Measurements from ENCODE around the gene RUNDC3A.

The RUNDC3A gene

DNA sequence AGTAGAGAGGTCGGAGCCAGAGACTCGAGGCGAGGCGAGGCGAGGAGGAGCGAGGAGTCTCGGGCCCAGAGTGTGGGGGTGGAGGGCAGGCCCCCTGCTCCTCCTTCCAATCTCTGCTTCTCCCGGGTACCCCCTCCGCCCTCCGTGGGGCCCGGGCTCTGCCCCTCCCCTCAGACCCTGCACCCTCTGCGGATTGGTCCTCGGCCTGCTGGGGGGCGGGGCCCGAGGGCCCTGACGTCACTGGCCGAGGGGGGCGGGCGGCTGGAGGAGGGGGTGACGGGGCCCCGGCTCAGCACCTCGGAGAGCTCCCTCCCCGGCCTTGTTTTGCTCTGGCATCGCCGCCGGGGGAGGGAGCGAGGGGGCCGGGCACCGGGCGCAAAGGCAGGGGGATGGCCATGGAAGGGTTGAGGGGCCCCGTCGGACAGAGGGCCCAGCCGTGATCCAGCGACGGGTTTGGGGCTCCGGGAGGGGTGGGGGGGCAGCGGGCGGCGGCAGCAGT lies at the start of gene RUNDC3A:
TSS of gene RUNDC3A (plus strand) at position 282 of the 499 bp plus-strand sequence. CDS start 232 bp downstream, outside the sequence.
- DNase-seq: peak; percentile 92

DNA sequence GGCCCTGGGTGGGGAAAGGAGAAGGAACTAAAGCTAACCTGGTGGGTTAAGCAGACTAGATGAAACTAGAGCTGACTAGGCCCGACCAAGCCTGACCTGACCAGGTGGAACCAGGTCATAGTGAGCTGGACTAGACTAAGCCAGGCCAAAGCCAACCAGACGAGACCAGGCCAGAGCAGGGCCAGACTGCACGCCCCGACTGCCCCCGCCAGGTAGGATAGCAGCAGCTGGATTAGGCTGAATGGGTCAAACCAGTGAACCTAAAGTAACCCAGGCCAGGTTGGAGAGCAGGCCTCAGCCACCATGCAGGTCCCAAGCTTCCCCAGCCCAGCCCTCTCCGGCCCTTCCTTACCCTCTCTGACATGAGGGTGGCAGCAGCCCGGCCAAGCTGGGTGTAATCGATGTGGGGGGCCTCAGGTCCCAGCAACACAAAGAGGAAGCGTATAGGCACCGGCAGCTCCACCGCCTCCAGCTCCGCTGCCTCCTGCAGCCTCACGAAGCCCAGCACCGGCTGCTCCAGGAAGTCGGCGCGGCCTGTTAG lies 49.5 kb upstream of the RUNDC3A start:
- DNase-seq: no peak

DNA sequence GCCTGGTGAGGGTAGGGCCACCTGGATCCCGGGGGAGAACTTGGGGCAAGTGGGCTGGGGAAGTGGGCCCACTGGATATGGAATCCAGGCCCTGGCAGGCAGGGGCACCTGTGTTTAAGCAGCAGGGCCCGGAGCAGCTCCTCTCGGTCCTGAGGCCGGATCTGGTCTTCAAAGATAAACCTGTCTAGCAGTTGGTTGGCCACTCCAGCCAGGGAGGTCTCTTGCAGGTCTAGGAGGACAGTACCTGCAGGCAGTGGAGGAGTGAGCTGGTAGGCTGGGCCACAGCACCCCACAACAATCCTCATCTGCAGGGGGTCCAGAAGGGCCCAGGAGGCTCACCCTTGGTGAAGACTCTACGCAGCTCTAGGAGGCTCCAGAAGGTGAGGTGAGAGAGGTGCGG lies 48.1 kb upstream of the RUNDC3A start:
- DNase-seq: no peak

DNA sequence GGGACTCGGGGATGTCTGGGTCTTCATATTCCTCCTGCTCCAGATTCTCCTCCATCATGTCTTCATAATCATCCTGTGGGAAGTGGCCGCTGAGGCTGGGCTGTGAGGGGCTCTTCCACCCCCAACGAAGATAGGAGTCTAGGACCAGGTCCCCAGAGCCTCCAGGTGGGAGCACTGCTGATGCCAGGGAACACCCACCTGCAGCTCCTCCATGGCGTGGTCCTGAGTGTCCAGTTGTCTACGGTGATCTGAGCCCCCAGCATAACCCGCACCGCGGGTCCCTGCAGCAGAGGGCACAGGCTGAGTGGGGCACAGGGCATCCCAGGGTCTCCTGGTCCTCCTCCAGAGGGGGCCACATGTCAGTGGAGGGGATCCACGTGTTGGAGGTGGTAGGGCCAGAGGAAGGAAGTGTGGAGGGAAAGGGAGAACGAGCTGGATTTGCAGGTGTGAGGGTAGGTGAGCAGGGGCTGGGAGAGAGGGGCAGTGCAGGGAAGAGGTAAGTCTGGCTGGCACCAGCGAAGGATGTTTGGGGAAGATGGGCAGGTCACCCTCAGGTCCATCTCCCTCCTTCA lies 45.7 kb upstream of the RUNDC3A start:
- DNase-seq: no peak

DNA sequence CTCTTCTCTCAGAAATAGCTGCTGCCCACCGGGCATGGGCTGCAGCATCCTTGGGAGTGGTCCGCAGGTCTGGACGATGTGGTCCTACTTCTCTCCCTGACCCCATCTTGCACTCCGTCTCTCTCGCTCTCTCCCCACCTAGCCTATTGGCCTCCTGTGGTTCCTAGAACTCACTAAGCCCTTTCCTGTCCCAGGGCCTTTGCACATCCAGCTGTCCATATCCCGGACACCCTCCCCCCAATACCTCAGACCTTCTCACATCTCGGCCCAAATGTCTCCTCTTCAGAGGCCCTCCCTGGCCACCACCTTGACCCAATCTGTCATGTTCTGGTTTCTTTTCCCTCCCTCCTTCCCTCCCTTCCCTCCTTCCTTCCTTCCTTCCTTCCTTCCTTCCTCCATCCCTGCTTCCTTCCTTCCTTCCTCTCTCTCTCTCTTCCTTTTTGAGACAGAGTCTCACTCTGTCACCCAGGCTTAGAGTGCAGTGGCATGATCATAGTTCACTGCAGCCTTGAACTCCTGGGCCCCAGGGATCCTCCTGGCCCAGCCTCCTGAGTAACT lies 45.0 kb upstream of the RUNDC3A start:
- DNase-seq: no peak

DNA sequence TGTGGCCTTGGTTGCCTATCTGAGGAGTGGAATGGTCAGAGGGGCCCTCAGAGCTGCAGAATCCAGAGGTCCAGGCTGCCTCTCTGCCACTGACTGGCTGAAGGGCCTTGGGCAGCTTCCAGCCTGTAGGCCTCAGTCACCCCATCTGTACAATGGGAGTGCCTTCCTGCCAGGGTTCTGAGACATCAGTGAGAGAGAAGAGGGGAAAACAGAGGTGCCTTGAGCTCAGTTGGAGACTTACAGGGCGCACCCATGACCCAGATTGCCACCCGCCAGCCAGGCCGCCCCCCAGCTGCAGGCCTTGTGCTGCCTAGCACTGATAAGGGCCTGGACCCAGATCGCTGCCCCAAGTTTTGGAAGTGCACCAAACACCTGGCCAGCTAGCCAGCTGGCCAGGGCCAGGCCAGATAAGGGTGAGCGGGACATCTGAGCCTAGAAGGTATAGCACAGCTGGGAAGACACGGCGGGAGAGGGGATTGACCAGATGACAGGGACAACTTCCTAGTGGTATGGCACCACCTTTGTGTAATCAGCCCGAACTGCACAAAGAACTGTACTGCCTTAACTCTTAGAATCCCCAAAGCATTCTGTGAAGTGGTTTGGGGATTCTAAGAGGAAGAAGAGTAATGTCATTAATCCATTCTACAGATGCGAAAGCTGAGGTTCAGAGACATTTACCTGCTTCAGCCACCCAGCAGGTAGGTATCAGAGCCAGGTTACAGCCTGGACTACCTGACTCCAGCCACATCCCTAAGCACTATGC lies 41.8 kb upstream of the RUNDC3A start:
- no peak for DNase-seq

DNA sequence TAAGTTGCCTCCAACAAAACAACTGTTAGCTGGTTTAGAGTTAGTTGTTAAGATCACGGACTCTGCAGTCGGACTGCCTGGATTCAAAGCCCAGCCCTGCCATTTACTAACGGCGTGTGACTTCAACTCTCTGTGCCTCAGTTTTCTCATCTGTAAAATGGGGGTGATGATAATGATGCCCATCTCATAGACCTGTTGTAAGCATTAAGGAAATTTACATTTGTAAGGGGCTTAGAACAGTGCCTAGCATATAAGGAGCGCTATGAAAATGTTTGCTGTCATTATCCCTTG lies 41.3 kb upstream of the RUNDC3A start:
- DNase-seq: no peak

DNA sequence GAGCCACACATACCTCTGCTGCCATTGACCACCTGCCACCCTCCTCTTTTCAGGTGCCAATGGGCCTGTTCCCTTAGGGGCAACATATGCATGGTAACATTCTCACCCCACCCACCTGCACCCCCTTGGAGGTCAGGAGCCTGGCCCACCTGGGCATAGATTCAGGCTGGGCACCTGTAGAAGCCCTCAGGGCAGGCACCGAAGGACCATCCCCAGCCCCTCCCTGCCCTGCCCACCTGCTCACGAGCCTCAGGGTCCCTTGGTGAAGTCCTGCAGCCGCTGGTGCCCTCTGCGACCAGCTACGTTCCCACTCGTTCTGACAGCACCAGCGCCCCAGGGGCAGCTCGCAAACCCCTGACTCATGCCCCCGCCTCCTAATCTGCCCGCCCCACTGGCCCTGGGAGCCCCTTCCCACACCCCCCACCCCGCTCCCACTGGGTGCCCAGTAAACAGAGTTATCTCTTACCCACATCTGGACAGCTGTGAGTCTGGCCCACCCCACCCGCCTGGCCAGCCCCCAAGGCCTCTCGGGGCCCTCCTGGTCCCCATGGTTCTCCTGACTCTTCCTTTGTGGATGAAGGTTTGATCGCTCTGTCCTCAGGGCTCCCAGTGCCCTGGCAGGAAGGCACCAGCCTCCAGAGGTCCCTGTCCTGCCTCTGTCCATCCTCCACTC lies 40.4 kb upstream of the RUNDC3A start, which contains the start of gene SLC4A1:
TSS of gene SLC4A1 (minus strand) at position 318 of the 673 bp plus-strand sequence. CDS start 5,269 bp downstream, outside the sequence.
- no peak for DNase-seq

DNA sequence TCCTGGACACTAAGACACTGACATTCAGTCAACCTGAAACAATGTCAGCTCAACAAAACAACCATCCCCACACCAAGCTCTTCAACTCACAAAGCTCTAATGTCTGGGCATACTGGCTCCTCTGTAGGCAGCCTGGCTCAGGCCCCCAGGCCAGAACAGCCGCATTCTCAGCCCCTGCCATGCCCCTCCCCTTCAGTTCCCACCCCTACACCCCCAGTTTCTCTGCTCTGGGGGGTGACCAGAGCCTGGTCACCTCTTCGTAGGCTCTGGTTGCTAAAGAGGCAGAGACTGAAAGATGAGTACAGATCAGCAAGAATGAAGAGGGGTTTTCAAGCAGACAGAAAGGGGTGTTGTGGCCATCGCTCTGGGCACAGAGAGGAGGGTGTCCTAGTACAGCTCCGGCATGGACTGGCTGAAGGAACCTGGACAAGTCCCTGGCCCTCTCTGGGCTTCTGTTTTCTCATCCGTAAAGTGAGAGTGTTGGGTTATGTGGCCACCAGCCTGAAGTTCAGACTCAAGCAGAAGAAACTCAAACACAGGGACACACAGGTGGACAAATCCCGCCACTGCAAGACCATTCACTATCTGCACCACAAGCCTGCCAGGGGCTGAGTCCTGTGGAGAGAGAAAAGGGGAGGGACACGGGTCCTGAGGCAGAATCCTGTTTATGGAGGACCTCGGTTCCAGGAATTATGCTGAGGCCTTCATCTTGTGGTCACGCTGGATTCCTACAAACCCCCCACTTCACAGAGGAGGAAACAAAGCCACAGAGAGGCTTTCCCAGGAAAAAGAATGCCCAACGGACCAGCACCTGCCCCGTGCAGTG lies 39.5 kb upstream of the RUNDC3A start:
- DNase-seq: no peak

DNA sequence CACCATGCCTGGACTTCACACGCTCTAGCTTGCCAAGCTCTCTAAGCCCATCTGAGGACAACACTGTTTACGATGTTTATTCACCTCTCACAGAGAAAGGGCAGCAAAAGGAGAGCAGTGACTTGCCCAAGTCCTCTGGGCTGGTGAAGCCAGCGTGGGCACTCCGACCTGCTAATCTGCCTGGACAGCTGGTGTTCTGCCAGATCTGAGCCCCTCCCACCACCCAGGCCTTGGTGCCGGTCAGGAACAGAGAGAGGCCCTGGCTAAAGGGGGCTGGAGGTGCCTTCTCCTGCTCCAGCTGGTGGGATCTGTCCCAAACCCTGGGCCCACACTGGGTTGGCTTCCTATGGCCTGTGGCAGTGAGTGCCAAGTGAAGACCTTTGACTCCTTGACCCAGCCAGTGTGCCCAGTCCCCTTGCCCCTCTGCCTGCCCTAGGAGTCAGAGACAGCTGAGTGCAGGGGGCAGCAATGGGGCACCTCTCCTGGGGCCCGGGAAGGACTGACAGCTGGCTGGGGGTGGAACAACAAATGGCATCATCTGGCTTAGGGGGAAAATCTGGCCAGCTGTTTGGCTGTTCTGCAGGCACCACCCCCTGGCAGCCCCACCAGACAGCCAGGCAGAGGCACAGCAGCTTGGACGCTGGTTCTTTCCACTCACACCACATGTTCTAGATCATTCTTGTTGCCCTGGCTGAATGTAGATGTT lies 38.7 kb upstream of the RUNDC3A start:
- DNase-seq: no peak

DNA sequence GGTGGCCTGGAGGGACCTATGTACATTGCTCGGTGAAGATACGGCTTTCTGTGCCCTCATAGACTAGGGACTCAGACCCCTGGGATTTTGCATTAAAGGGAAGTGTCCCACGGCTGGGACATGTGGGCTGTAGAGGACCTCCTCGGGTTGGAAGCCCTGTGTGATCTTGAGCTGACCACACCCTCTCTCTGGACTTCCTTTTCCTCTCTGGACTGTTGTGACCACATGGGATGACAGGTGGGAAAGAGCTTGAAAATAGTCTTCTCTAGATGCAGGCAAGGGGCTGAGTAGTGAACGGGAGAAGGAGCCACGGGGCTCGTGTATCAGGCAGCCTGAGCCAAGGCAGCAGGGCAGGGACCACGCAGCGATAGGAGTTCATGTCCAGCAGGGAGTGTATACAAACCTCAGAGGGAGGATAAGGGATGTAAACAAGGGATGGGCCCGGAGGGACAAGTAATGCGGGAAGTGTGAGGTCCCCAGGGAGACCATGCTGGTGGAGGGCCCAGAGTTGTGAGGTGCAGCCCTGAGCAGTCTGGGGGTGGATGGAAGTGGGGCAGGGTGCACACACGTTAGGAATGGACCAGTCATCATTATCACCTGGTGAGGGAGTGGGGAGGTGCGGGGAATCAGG lies 36.0 kb upstream of the RUNDC3A start:
- DNase-seq: no peak

DNA sequence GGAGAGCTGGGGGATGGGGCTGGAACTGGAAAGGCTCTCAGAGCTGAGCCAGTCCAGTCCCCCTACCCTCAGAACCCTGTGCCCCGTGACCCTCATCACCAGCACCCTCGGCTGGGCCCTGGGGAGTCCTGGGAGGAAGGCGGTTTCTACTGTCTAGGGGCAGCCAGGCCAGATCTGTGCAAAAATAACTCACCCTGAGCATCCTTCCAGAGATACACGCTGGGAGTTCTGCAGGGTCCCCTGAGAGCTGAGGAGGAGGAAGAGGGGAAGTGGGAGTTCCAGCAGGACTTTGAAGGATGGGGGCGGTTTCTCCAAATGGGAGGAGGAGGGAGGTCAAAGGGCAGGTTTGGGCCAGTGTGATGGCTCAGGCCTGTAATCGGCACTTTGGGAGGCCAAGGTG lies 35.4 kb upstream of the RUNDC3A start:
- no peak for DNase-seq

DNA sequence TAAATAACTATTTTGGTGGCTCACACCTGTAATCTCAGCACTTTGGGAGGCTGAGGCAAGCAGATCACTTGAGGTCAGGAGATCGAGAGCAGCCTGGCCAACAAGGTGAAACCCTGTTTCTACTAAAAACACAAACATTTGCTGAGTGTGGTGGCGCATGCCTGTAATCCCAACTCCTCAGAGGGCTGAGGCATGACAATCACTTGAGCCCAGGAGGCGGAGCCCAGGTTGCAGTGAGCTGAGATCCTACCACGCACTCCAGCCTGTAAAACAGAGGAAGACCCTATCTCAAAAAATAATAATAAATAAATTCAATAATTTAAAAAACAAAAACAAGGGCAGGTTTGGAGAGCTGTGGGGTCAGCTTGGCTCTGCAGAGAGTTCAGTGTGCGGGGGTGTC lies 34.8 kb upstream of the RUNDC3A start:
- DNase-seq: no peak

DNA sequence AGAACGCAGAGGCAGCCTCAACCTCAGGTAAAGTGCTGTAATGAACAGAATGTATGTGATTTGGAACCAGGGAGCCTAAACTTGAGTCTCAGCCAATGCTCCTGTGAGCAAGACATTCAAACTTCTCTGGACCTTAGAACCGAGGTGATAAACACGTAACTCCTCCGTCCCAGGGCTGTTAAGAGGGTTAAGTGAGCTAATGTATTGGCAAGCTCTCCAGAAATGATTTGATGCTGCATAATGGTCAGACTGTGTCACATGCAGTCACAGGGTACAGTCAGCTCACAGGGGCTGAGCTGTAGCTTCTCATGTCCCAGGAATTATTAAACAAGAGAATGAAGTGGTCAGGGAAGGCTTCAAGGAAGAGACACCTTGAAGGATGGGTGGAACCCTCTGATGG lies 30.4 kb upstream of the RUNDC3A start:
- no peak for DNase-seq

DNA sequence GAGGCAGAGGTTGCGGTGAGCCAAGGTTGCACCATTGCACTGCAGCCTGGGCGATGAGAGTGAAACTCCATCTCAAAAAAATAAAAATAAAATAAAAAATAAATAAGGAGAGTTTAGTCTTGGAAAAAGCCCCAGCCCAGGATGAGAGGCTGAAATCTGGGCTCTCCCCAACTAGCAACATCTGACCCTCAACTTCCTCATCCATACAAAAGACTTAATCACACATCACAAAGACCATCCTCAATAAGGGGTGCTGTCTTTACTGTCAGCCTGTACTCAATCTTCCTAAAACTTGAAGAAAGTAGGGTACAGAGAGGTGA lies 29.1 kb upstream of the RUNDC3A start:
- no peak for DNase-seq

DNA sequence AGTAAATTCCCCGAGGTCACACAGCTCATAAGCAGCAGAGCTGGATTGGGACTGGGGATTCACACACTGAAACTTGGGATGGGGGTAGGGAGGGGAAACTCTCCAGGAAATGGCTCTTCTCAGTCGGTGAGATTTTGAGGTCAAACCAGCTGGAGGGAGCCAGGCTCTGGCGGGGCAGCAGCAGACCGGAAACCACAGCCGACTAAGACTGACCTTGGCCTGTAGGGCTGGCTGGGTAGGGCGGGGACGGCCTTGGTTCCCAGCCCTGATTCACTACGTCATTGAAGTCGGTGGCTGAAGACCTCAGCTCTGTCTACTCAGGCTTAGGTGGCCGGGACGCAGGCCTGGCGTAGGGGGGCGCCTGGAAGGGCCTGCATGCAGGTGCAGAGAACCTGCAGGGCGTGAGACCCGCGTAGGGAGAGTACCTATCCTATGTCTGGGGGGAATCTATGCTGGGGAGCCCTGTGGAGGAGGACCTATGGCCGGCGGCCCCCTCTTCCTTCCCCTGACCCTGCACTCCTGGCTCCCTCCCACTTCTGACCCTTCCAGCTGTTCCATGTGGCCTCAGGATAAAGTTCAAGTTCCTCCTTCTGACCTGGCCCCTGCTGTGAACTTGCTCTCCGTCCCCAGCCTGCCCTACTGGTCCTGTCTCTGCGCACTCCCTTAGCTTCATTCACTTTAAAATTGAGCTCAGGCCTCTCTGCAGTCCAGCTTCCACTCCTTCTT lies 28.6 kb upstream of the RUNDC3A start:
- DNase-seq: no peak

DNA sequence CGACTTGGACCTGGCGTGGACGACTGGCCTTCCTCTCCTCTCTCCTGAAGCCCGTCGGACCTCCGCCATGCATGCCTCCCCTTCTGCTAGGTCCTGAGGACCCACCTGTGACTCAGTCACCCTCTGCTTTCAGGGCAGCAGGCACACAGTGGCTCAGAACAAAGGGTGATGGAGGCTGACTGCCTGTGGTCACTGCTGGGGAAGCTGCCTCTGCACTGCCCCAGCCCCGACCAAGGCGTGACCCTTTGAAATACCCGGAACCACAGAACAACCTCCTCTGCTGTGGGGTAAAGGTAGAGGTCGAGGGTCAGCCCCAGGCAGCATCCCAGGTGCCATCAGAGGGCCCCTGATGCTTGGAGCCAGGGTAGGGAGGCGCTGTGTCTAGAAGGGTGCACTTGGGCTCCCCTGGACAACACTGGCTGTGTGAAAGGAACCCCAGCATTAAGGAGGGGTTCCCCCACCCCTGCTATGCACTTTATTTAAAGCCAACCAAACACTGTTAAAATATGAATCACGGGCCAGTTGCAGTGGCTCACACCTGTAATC lies 27.9 kb upstream of the RUNDC3A start:
- no peak for DNase-seq

DNA sequence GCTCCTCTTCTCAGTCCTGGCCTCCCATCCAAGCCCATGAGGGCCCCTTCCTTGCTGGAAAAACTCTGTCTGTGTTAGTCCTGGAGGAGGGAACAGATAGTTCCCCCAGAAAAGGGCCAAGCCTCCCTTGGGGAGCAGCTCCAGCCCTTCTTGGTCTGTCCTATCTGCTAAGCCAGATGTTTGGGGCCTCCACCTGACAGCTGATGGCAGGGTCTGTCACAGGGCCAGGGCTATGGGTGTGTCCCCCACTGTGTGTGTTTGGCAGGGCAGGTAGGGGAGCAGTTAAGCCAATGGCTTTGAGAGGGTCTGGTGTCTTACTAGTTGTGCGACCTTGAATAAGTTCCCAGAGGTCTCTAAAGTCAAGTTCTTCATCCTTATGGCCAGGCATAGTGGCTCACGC lies 26.8 kb upstream of the RUNDC3A start:
- no peak for DNase-seq

DNA sequence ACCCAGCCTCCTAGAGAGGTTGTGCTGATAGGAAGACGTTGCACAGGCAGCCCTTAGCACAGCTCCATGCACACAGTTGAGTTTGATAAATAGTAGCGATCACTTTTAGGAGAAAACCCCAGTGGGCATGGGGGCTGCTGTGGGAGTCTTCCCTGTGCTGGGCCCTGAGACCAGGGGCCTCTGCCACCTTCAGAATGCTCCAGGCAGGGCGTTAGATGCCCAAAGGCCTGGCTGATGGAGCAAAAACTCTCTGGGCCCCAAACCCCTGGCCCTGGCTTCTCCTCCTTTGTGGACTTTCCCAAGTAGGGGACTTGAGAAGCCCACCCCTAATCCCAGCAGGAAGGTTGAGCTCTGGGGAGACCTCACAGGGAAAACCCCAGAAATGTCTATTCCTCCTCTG lies 26.1 kb upstream of the RUNDC3A start:
- no peak for DNase-seq

DNA sequence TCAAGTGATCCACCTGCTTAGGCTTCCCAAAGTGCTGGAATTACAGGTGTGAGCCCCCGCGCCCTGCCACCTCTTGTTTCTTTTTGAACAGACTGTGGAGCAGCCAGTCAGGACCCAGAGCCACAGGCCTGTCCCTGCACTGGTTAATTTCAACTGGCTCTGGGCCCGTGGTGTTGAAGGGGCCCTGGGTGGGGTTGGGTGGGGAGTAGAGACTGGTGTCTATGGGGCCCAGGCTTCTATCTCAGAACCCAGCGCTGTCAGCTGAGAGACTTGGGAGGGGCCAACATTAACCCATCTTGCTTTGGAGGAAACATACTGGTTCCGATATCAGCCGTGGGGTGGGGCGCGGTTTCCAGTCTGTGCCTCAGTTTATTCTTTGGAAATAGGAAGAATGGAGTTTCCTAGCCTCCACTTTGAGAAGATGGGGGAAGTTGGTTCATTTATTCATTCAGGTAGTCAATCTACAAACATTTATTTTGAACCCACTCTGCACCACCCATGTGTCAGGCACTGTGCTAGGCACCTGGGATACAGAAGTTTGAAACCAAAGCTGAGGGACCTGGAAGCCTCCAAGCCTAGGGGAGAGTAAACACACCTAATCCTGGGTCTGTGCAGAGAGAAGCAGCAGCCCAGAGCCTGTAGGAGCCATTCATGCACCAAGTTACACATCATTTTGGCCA lies 24.9 kb upstream of the RUNDC3A start:
- DNase-seq: no peak

Data from activated T-cell treated with anti-CD3 and anti-CD28 coated beads, Interleukin-2, amount 50 U/mL, for 1 hour (primary cell).